ENCODE results near the gene LIF.

DNA sequence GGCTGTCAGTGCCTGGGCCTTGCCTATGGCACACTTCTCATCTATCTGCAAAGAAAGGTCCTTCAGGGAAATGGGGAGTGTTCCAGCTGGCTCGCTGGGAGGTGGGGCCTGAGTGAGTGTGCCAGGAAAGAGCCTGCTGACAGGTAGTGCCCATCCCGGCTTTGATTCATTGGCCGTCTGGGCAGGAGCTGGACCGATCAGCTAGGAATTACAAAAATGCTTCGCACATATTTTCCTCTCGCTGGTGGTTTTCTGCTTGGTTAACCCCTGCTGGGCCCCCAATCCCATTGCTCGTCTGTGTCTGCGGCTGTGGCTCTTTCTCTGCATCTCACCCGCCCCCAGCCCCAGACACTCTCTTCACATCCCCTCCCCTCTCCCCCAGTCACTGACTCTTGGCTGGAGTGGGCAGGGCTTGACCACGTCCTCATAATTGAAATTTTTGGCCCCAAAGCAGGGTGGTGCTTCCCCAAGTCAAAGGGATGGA, 10.8 kb downstream of the LIF start:
- TF ChIP-seq, protein P1, sequence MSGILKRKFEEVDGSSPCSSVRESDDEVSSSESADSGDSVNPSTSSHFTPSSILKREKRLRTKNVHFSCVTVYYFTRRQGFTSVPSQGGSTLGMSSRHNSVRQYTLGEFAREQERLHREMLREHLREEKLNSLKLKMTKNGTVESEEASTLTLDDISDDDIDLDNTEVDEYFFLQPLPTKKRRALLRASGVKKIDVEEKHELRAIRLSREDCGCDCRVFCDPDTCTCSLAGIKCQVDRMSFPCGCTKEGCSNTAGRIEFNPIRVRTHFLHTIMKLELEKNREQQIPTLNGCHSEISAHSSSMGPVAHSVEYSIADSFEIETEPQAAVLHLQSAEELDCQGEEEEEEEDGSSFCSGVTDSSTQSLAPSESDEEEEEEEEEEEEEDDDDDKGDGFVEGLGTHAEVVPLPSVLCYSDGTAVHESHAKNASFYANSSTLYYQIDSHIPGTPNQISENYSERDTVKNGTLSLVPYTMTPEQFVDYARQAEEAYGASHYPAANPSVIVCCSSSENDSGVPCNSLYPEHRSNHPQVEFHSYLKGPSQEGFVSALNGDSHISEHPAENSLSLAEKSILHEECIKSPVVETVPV (CRISPR knock-in tag; IDR thresholded peaks at IDR 0.05): no peak
- TF ChIP-seq GLIS3 (CRISPR knock-in tag; IDR thresholded peaks at IDR 0.05): no peak
- no peak for TF ChIP-seq ZFP30 (CRISPR knock-in tag; IDR thresholded peaks at IDR 0.05)
- TF ChIP-seq, protein P2, sequence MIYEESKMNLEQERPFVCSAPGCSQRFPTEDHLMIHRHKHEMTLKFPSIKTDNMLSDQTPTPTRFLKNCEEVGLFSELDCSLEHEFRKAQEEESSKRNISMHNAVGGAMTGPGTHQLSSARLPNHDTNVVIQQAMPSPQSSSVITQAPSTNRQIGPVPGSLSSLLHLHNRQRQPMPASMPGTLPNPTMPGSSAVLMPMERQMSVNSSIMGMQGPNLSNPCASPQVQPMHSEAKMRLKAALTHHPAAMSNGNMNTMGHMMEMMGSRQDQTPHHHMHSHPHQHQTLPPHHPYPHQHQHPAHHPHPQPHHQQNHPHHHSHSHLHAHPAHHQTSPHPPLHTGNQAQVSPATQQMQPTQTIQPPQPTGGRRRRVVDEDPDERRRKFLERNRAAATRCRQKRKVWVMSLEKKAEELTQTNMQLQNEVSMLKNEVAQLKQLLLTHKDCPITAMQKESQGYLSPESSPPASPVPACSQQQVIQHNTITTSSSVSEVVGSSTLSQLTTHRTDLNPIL (CRISPR knock-in tag; IDR thresholded peaks at IDR 0.05; ENCODE audit: low read depth): no peak
- no peak for TF ChIP-seq PPARA (CRISPR knock-in tag; IDR thresholded peaks at IDR 0.05; ENCODE audit: borderline replicate concordance)

Data from SK-N-SH treated with all-trans-retinoic acid at 6 μM for 48 hours (cell line).